Body of pancreas (tissue), 4 donors: Measurements from ENCODE around the gene RPS21.

Experiments used
- CTCF ChIP-seq, 7 experiments: fragments of 450-650 bp in 4 of 7; fragments of 200-600 bp in 3 of 7; sonication (generic) in 3 of 7; IDR thresholded peaks; one replicate each; pipeline ENCODE4 v1.5.1; 2016 to 2019; ENCODE audit warnings: antibody characterized with exemption in 7 of 7
- POLR2A ChIP-seq, 3 donors: fragments of 450-650 bp; IDR thresholded peaks; one replicate each; pipeline ENCODE4 v1.6.1; 2016; ENCODE audit warnings: antibody characterized with exemption in 3 of 3, mild to moderate bottlenecking in 2 of 3

- TF ChIP-seq CTCF (IDR thresholded peaks at IDR 0.05): no peak
- TF ChIP-seq POLR2A (IDR thresholded peaks at IDR 0.05): no peak
Measured at GRCh38 chr20:62338294-62338620, 48.6 kb upstream of the RPS21 start.
